SU-DHL-6 (cell line): ENCODE data around the gene ASPDH.

Source experiments
- EZH2phosphoT487 ChIP-seq: fragments of 200-600 bp; sonication (generic), shearing (Covaris generic); conservative IDR thresholded peaks from 2 replicates; pipeline ENCODE4 v1.6.1; 2018; ENCODE audit warnings: mild to moderate bottlenecking, antibody characterized with exemption, low read length, moderate library complexity, mixed read lengths
- TF ChIP-seq, protein P1 (sequence below): fragments of 200-600 bp; sonication (generic); IDR thresholded peaks from one replicate; pipeline ENCODE4 v1.5.1; 2017; ENCODE audit warnings: antibody characterized with exemption, mild to moderate bottlenecking, low read length, moderate library complexity; ENCODE audit not compliant: insufficient read depth, poor library complexity, severe bottlenecking

GRCh38 chr19:50485284-50485955 lies 28.3 kb downstream of the ASPDH start:
- TF ChIP-seq, protein P1, sequence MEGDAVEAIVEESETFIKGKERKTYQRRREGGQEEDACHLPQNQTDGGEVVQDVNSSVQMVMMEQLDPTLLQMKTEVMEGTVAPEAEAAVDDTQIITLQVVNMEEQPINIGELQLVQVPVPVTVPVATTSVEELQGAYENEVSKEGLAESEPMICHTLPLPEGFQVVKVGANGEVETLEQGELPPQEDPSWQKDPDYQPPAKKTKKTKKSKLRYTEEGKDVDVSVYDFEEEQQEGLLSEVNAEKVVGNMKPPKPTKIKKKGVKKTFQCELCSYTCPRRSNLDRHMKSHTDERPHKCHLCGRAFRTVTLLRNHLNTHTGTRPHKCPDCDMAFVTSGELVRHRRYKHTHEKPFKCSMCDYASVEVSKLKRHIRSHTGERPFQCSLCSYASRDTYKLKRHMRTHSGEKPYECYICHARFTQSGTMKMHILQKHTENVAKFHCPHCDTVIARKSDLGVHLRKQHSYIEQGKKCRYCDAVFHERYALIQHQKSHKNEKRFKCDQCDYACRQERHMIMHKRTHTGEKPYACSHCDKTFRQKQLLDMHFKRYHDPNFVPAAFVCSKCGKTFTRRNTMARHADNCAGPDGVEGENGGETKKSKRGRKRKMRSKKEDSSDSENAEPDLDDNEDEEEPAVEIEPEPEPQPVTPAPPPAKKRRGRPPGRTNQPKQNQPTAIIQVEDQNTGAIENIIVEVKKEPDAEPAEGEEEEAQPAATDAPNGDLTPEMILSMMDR = no peak
- TF ChIP-seq EZH2phosphoT487 = no peak
